Body of pancreas (tissue), 4 donors: ENCODE measurements around the gene LRRC28. TPM values are rescaled to one million over a fixed set of nuclear protein-coding genes. Genes with fewer than 3 reads are reported as not detected.

Experiments
- ATAC-seq: fragments of 150-250 bp; one replicate; pipeline ENCODE4 v1.9.1; 2016
- DNase-seq, 4 donors: peaks; one replicate each; pipeline ENCODE4 v3.0.0-alpha.2; 2019
- H3K27ac ChIP-seq, 4 donors: fragments of 200-600 bp; sonication (generic); 1 replicate in 3 of 4; 2 replicates in 1 of 4; pipeline versions ENCODE4 v1.5.1 to v1.6.1; 2016 to 2019; ENCODE audit warnings: mild to moderate bottlenecking in 1 of 4, mixed read lengths in 1 of 4, moderate library complexity in 1 of 4
- H3K27me3 ChIP-seq, 2 donors: fragments of 200-600 bp; sonication (generic); one replicate each; pipeline ENCODE4 v1.6.0; 2016; ENCODE audit warnings: mild to moderate bottlenecking in 1 of 2
- H3K36me3 ChIP-seq, 2 donors: fragments of 200-600 bp; sonication (generic); replicated peaks in 1 of 2; 2 replicates each; pipeline ENCODE4 v1.5.1; 2016; ENCODE audit warnings: low read depth in 2 of 2; ENCODE audit not compliant: insufficient read depth in 1 of 2
- H3K4me1 ChIP-seq: fragments of 200-600 bp; sonication (generic); one replicate; pipeline ENCODE4 v1.6.0; 2016
- H3K4me3 ChIP-seq, 2 donors: fragments of 200-600 bp; sonication (generic); 1 replicate in 1 of 2; 2 replicates in 1 of 2; pipeline ENCODE4 v1.5.1; 2016 to 2019
- H3K9me3 ChIP-seq, 3 donors: fragments of 200-600 bp; sonication (generic); 1 replicate in 2 of 3; 2 replicates in 1 of 3; pipeline ENCODE4 v1.5.1; 2016
- CTCF ChIP-seq, 7 experiments: fragments of 450-650 bp in 4 of 7; fragments of 200-600 bp in 3 of 7; sonication (generic) in 3 of 7; IDR thresholded peaks; one replicate each; pipeline ENCODE4 v1.5.1; 2016 to 2019; ENCODE audit warnings: antibody characterized with exemption in 7 of 7
- POLR2A ChIP-seq, 3 donors: fragments of 450-650 bp; IDR thresholded peaks; one replicate each; pipeline ENCODE4 v1.6.1; 2016; ENCODE audit warnings: antibody characterized with exemption in 3 of 3, mild to moderate bottlenecking in 2 of 3
- WGBS, 2 donors: methylation state at CpG; one replicate each; pipeline ENCODE4 v1.1.5; 2017; 5-methylcytosine and 5-hydroxymethylcytosine counted together
- intact Hi-C: fragments of 100-400 bp; cut with DNase I; formaldehyde crosslinking; loops from one replicate; pipeline ENCODE4 v1.15.1; 2023
- total RNA-seq, 2 donors: library from RNA; depleted of rRNA; stranded (reverse); fragments of >200 nt; gene quantifications; one replicate each; pipeline ENCODE4 v1.1.0, GENCODE V29; 2016

The LRRC28 gene
- total RNA-seq, 2 donors from 2014 or later = 13.0 to 59.3 TPM

- no peaks in the 10 kb centered on the region for H3K36me3 ChIP-seq
- ATAC-seq (peak; percentile 62), DNase-seq (peak; percentile 16 to 61 (median 27))
- no peak overlapping the region for H3K4me3 ChIP-seq
- no peaks in the 10 kb centered on the region for H3K9me3 ChIP-seq
- WGBS, 2 donors = 17% methylated on average over 5 of the region's 5 CpGs
- H3K4me1 ChIP-seq = peaks cover 22% of the 10 kb centered on the region
- intact Hi-C loops = loop anchor here (10.0 kb wide), 1 partner anchor 446 kb away; no protein-coding TSS in a partner anchor
- no peaks in the 10 kb centered on the region for H3K27me3 ChIP-seq
- H3K27ac ChIP-seq = peak overlapping the region; percentile 40 to 78 (median 58)
- TF ChIP-seq POLR2A (IDR thresholded peaks at IDR 0.05) = no peak
- no peak for TF ChIP-seq CTCF (IDR thresholded peaks at IDR 0.05)
Observed at GRCh38 chr15:99268431-99268830, 17.1 kb downstream of the LRRC28 start.

GRCh38 chr15:99273801-99274200, 22.5 kb downstream of the LRRC28 start:
- Histone ChIP-seq H3K27ac (no peak overlapping the region), H3K36me3 (no peaks in the 10 kb centered on the region), H3K27me3 (no peaks in the 10 kb centered on the region), H3K9me3 (no peaks in the 10 kb centered on the region), H3K4me1 (peaks cover under 1% of the 10 kb centered on the region), H3K4me3 (no peak overlapping the region)
- 60 to 73% methylated on average over 3 of the region's 3 CpGs for WGBS, 2 donors
- no peak for DNase-seq
- TF ChIP-seq CTCF (IDR thresholded peaks at IDR 0.05) (no peak), POLR2A (IDR thresholded peaks at IDR 0.05) (no peak)
- intact Hi-C loops = no loop called here
- no peak for ATAC-seq

- DNase-seq (no peak), ATAC-seq (no peak)
- 93 to 98% methylated on average over 2 of the region's 2 CpGs for WGBS, 2 donors
- Histone ChIP-seq H3K27me3 (no peaks in the 10 kb centered on the region), H3K36me3 (no peaks in the 10 kb centered on the region), H3K27ac (no peak overlapping the region), H3K4me1 (no peaks in the 10 kb centered on the region), H3K4me3 (no peak overlapping the region), H3K9me3 (no peaks in the 10 kb centered on the region)
- TF ChIP-seq CTCF (IDR thresholded peaks at IDR 0.05) = no peak
- no peak for TF ChIP-seq POLR2A (IDR thresholded peaks at IDR 0.05)
- intact Hi-C loops = no loop called here
Observed at GRCh38 chr15:99275061-99275460, 23.8 kb downstream of the LRRC28 start.

GRCh38 chr15:99275525-99276128, 24.3 kb downstream of the LRRC28 start:
- TF ChIP-seq CTCF (IDR thresholded peaks at IDR 0.05) (no peak), POLR2A (IDR thresholded peaks at IDR 0.05) (no peak)
- DNase-seq = no peak
- Histone ChIP-seq H3K9me3 (no peaks in the 10 kb centered on the region), H3K4me3 (no peak overlapping the region), H3K27me3 (no peaks in the 10 kb centered on the region), H3K4me1 (no peaks in the 10 kb centered on the region), H3K27ac (no peak overlapping the region), H3K36me3 (no peaks in the 10 kb centered on the region)
- intact Hi-C loops = no loop called here
- ATAC-seq = no peak
- WGBS, 2 donors = 92% methylated on average over 9 of the region's 9 CpGs

GRCh38 chr15:99279290-99279689, 28.0 kb downstream of the LRRC28 start:
- ATAC-seq (no peak), DNase-seq (no peak)
- Histone ChIP-seq H3K4me1 (no peaks in the 10 kb centered on the region), H3K36me3 (no peaks in the 10 kb centered on the region), H3K4me3 (no peak overlapping the region), H3K27me3 (no peaks in the 10 kb centered on the region), H3K27ac (no peak overlapping the region), H3K9me3 (no peaks in the 10 kb centered on the region)
- intact Hi-C loops = no loop called here
- 79 to 88% methylated on average over 3 of the region's 3 CpGs for WGBS, 2 donors
- TF ChIP-seq CTCF (IDR thresholded peaks at IDR 0.05) = no peak
- TF ChIP-seq POLR2A (IDR thresholded peaks at IDR 0.05) = no peak
